ENCODE data around the gene AKAP13. TPM values are rescaled to one million over a fixed set of nuclear protein-coding genes. Genes with fewer than 3 reads are reported as not detected.

Gene AKAP13
- total and polyA plus RNA-seq, 2 of the 13 experiments (the other 11 are each of a cell fraction or from before 2014, with no cell fraction given) = 6.7 to 27.1 TPM

- TF ChIP-seq, protein P1, sequence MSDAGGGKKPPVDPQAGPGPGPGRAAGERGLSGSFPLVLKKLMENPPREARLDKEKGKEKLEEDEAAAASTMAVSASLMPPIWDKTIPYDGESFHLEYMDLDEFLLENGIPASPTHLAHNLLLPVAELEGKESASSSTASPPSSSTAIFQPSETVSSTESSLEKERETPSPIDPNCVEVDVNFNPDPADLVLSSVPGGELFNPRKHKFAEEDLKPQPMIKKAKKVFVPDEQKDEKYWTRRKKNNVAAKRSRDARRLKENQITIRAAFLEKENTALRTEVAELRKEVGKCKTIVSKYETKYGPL (CRISPR knock-in tag; IDR thresholded peaks at IDR 0.05) = no peak
- TF ChIP-seq NR0B2 (CRISPR knock-in tag; IDR thresholded peaks at IDR 0.05) (no peak), SAP130 (CRISPR knock-in tag; IDR thresholded peaks at IDR 0.05; ENCODE audit: low read depth) (peak; percentile 48; the same call in 1 of the 2 replicates), ZSCAN25 (CRISPR knock-in tag; IDR thresholded peaks at IDR 0.05) (no peak), TEAD3 (CRISPR knock-in tag; optimal IDR thresholded peaks at IDR 0.05; ENCODE audit: borderline replicate concordance) (peak; percentile 88), DPF2 (CRISPR knock-in tag; IDR thresholded peaks at IDR 0.05; ENCODE audit: borderline replicate concordance, low read depth) (no peak; the same call in 1 of the 2 replicates), ZNF691 (CRISPR knock-in tag; IDR thresholded peaks at IDR 0.05; ENCODE audit: borderline replicate concordance, low read depth) (no peak), ZNF281 (CRISPR knock-in tag; IDR thresholded peaks at IDR 0.05; ENCODE audit: borderline replicate concordance) (peak; percentile 69), HOXD1 (CRISPR knock-in tag; IDR thresholded peaks at IDR 0.05) (peak; percentile 96), RFXANK (CRISPR knock-in tag; IDR thresholded peaks at IDR 0.05) (no peak), HOXA3 (CRISPR knock-in tag; IDR thresholded peaks at IDR 0.05) (no peak; the same call in 1 of the 2 replicates), ZNF589 (CRISPR knock-in tag; conservative IDR thresholded peaks at IDR 0.05) (no peak), BHLHE40 (IDR thresholded peaks at IDR 0.05; ENCODE audit: low read length) (no peak), GLMP (CRISPR knock-in tag; IDR thresholded peaks at IDR 0.05; ENCODE audit: borderline replicate concordance) (no peak), CREM (IDR thresholded peaks at IDR 0.05) (peak; percentile 44; the same call in 1 of the 2 replicates), CREM (CRISPR knock-in tag; IDR thresholded peaks at IDR 0.05) (no peak), CENPT (CRISPR knock-in tag; IDR thresholded peaks at IDR 0.05; ENCODE audit: low read depth) (no peak), ZNF572 (CRISPR knock-in tag; IDR thresholded peaks at IDR 0.05) (no peak), NCOA1 (CRISPR knock-in tag; IDR thresholded peaks at IDR 0.05) (no peak)
- TF ChIP-seq, protein P2, sequence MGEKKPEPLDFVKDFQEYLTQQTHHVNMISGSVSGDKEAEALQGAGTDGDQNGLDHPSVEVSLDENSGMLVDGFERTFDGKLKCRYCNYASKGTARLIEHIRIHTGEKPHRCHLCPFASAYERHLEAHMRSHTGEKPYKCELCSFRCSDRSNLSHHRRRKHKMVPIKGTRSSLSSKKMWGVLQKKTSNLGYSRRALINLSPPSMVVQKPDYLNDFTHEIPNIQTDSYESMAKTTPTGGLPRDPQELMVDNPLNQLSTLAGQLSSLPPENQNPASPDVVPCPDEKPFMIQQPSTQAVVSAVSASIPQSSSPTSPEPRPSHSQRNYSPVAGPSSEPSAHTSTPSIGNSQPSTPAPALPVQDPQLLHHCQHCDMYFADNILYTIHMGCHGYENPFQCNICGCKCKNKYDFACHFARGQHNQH (CRISPR knock-in tag; IDR thresholded peaks at IDR 0.05) = 0 out of 2 replicates have a peak, but pooled peaks have one; percentile 35
- TF ChIP-seq, protein P3, sequence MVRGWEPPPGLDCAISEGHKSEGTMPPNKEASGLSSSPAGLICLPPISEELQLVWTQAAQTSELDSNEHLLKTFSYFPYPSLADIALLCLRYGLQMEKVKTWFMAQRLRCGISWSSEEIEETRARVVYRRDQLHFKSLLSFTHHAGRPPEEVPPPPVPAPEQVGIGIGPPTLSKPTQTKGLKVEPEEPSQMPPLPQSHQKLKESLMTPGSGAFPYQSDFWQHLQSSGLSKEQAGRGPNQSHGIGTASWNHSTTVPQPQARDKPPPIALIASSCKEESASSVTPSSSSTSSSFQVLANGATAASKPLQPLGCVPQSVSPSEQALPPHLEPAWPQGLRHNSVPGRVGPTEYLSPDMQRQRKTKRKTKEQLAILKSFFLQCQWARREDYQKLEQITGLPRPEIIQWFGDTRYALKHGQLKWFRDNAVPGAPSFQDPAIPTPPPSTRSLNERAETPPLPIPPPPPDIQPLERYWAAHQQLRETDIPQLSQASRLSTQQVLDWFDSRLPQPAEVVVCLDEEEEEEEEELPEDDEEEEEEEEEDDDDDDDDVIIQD (CRISPR knock-in tag; IDR thresholded peaks at IDR 0.05; ENCODE audit: low read depth) = 0 out of 2 replicates have a peak, but pooled peaks have one; percentile 65
- TF ChIP-seq, protein P4, sequence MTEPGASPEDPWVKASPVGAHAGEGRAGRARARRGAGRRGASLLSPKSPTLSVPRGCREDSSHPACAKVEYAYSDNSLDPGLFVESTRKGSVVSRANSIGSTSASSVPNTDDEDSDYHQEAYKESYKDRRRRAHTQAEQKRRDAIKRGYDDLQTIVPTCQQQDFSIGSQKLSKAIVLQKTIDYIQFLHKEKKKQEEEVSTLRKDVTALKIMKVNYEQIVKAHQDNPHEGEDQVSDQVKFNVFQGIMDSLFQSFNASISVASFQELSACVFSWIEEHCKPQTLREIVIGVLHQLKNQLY (CRISPR knock-in tag; IDR thresholded peaks at IDR 0.05) = no peak
Measured at GRCh38 chr15:85708402-85708941, 328.1 kb downstream of the AKAP13 start (continued).
